Measurements from ENCODE around the gene AAMP.
"Not testable (repeated sequence)": the region's sequence is repeated elsewhere in the genome, so short reads cannot be mapped to it uniquely, and the experiment has no call there.

AAMP gene, protein sequence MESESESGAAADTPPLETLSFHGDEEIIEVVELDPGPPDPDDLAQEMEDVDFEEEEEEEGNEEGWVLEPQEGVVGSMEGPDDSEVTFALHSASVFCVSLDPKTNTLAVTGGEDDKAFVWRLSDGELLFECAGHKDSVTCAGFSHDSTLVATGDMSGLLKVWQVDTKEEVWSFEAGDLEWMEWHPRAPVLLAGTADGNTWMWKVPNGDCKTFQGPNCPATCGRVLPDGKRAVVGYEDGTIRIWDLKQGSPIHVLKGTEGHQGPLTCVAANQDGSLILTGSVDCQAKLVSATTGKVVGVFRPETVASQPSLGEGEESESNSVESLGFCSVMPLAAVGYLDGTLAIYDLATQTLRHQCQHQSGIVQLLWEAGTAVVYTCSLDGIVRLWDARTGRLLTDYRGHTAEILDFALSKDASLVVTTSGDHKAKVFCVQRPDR

DNA sequence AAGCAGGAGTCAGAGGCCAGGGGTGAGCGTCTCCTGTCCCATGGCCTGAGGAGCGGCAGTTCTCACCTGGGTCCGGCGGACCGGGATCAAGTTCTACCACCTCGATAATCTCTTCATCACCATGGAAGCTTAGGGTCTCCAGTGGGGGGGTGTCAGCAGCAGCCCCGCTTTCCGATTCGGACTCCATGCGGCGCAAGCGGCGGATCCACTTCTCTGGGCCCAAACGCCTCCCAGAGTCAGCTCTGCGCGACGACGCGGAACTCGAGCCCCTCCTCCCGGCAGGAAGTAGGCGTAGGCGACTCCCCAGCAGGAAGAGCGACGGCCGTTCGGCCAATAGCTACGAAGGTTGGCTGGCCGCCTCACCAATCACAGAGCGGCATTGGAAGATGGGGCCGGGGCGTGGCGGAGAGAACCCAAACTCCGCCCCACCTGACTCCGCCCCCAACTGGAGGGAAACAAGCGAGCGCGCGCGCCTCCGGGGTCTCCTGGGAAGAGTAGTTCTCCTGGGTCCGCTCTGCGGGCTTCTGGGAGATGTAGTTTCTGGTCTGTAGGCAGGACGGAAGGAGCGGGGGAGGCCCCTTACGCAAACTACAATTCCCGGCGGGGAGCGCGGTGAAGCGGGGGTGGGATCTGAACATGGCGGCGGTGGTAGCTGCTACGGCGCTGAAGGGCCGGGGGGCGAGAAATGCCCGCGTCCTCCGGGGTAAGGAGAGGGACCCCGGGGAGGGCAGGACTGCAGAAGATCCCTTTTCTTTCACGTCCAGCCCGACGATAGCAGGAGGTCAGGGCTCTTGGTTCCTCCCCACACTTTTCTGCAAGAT lies at the start of gene AAMP, which contains the start of gene PNKD:
TSS of gene AAMP (minus strand) at position 238 of the 821 bp plus-strand sequence. CDS start at position 187, 51 bp downstream.
TSS of gene PNKD (plus strand) at position 620 of the 821 bp plus-strand sequence. CDS start at position 637, 17 bp downstream.
- no peaks in the 10 kb centered on the region for H3K27me3 ChIP-seq (replicated peaks; ENCODE audit: control insufficient read depth, insufficient read depth, low read length)
- DNase-seq (ENCODE audit: extremely low read depth, insufficient read length): peak; percentile 100
- peak within 1 kb of the TSS; percentile 94 for H3K4me3 ChIP-seq (replicated peaks; ENCODE audit: low read depth, low read length)
- TF ChIP-seq, protein P1, sequence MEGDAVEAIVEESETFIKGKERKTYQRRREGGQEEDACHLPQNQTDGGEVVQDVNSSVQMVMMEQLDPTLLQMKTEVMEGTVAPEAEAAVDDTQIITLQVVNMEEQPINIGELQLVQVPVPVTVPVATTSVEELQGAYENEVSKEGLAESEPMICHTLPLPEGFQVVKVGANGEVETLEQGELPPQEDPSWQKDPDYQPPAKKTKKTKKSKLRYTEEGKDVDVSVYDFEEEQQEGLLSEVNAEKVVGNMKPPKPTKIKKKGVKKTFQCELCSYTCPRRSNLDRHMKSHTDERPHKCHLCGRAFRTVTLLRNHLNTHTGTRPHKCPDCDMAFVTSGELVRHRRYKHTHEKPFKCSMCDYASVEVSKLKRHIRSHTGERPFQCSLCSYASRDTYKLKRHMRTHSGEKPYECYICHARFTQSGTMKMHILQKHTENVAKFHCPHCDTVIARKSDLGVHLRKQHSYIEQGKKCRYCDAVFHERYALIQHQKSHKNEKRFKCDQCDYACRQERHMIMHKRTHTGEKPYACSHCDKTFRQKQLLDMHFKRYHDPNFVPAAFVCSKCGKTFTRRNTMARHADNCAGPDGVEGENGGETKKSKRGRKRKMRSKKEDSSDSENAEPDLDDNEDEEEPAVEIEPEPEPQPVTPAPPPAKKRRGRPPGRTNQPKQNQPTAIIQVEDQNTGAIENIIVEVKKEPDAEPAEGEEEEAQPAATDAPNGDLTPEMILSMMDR (IDR thresholded peaks at IDR 0.05; ENCODE audit: insufficient read depth, low read length, poor library complexity, severe bottlenecking): peak; percentile 15
- peaks cover 15% of the 10 kb centered on the region for H3K36me3 ChIP-seq (ENCODE audit: control insufficient read depth, insufficient read depth, low read length)

DNA sequence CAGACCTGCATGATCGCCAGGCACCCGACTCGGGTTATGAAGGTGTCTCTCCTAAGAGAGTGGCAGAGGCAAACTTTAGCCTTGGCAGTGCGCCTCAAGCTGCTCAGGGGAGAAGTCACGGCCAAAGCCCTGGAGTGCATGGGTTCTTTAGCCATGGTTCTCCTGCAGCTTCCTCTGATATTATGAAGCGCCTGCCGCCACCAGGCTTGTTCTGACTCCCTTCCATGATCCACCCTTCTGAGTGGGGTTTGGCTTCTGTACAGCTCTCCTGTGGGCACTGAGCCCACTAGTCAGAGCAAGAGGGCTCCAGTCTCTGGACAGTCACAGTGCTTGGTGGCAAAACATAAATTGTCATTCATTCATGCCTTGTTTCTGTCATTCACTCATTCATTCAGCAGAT lies 48.3 kb upstream of the AAMP start:
- DNase-seq (ENCODE audit: extremely low read depth, insufficient read length): no peak
- Histone ChIP-seq H3K36me3 (ENCODE audit: control insufficient read depth, insufficient read depth, low read length) (no peaks in the 10 kb centered on the region), H3K4me3 (replicated peaks; ENCODE audit: low read depth, low read length) (no peak overlapping the region), H3K27me3 (replicated peaks; ENCODE audit: control insufficient read depth, insufficient read depth, low read length) (no peaks in the 10 kb centered on the region; the same call in 1 of the 2 replicates)
- TF ChIP-seq, protein P1 (IDR thresholded peaks at IDR 0.05; ENCODE audit: insufficient read depth, low read length, poor library complexity, severe bottlenecking): no peak

- TF ChIP-seq, protein P1 (IDR thresholded peaks at IDR 0.05; ENCODE audit: insufficient read depth, low read length, poor library complexity, severe bottlenecking): no peak
Measured at GRCh38 chr2:218317835-218318234, 47.9 kb upstream of the AAMP start.

DNA sequence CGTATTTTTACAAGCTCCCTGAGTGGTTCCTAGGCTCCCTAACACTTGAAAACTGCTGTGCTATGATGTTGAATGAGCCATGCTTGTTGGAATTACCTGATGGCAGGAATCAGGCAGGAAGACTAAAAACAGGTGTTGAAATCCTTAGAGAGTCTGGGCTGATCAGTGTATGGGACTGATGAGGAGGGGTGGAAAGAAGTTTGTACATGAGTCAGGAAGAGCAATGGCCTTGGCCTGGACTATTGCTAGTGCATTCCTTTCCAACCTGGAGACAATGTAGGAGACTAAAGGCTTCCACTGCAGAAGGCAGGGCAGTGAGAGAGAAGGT lies 47.3 kb upstream of the AAMP start:
- Histone ChIP-seq H3K27me3 (replicated peaks; ENCODE audit: control insufficient read depth, insufficient read depth, low read length) (no peaks in the 10 kb centered on the region; the same call in 1 of the 2 replicates), H3K36me3 (ENCODE audit: control insufficient read depth, insufficient read depth, low read length) (no peaks in the 10 kb centered on the region), H3K4me3 (replicated peaks; ENCODE audit: low read depth, low read length) (no peak overlapping the region)
- no peak for DNase-seq (ENCODE audit: extremely low read depth, insufficient read length)
- TF ChIP-seq, protein P1 (IDR thresholded peaks at IDR 0.05; ENCODE audit: insufficient read depth, low read length, poor library complexity, severe bottlenecking): no peak

More at GRCh38 chr2:218317835-218318234, 47.9 kb upstream of the AAMP start:
- Histone ChIP-seq H3K4me3 (replicated peaks; ENCODE audit: low read depth, low read length) (no peak overlapping the region), H3K27me3 (replicated peaks; ENCODE audit: control insufficient read depth, insufficient read depth, low read length) (no peaks in the 10 kb centered on the region; the same call in 1 of the 2 replicates), H3K36me3 (ENCODE audit: control insufficient read depth, insufficient read depth, low read length) (no peaks in the 10 kb centered on the region)
- no peak for DNase-seq (ENCODE audit: extremely low read depth, insufficient read length)

DNA sequence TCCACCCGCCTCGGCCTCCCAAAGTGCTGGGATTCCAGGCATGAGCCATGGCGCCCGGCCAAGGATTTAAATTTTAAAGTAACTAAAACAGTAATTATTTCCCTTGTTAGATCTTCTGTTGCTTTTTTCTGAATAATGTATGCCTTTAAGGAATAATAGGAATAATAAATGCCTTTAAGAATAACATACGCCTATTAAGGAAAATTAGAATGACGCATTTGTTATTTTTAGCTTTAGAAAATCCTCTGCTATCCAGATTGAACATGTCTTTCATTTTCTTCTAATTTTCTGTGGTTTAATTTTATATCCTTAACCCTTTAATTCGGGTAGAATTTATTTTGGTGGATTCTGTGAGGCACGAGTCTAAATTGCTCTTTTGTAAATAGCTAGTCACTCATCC lies 45.5 kb upstream of the AAMP start:
- H3K4me3 ChIP-seq (replicated peaks; ENCODE audit: low read depth, low read length): no peak overlapping the region
- H3K36me3 ChIP-seq (ENCODE audit: control insufficient read depth, insufficient read depth, low read length): no peaks in the 10 kb centered on the region
- no peaks in the 10 kb centered on the region; the same call in 1 of the 2 replicates for H3K27me3 ChIP-seq (replicated peaks; ENCODE audit: control insufficient read depth, insufficient read depth, low read length)
- DNase-seq (ENCODE audit: extremely low read depth, insufficient read length): no peak
- TF ChIP-seq, protein P1 (IDR thresholded peaks at IDR 0.05; ENCODE audit: insufficient read depth, low read length, poor library complexity, severe bottlenecking): no peak

DNA sequence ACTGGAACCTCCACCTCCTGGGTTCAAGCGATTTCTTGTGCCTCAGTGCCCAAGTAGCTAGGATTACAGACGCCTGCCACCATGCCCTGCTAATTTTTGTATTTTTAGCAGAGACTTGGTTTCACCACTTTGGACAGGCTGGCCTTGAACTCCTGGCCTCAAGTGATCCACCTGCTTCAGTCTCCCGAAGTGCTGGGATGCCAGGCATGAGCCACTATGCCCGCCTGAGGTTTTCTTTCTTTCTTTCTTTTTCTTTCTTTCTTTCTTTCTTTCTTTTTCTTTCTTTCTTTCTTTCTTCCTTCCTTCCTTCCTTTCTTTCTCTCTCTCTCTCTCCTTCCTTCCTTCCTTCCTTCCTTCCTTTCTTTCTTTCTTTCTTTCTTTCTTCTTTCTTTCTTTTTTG lies 44.8 kb upstream of the AAMP start:
- not testable (repeated sequence) for H3K36me3 ChIP-seq (ENCODE audit: control insufficient read depth, insufficient read depth, low read length); H3K27me3 ChIP-seq (replicated peaks; ENCODE audit: control insufficient read depth, insufficient read depth, low read length); H3K4me3 ChIP-seq (replicated peaks; ENCODE audit: low read depth, low read length); DNase-seq (ENCODE audit: extremely low read depth, insufficient read length)
